ENCODE data around the gene SEC61A1.

DNA sequence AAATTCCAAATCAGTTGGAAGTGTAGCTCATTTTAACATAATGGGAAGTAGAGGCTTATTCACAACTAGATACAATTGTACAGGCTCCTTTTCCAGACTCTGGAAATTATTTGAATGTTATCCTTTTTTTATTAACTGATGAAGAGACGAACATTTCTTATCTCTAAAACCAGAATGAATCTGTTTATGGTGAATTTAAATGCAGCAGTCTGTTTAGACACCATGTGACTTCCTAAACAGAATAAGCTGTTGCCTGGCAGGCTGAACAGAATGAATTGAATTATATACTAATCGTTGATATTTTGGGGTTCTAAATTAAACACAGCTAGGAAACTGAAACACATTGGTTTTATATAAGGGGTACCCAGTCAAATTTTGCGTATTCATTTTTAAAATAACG lies 4.0 kb downstream of the SEC61A1 start:
- TF ChIP-seq, protein P1, sequence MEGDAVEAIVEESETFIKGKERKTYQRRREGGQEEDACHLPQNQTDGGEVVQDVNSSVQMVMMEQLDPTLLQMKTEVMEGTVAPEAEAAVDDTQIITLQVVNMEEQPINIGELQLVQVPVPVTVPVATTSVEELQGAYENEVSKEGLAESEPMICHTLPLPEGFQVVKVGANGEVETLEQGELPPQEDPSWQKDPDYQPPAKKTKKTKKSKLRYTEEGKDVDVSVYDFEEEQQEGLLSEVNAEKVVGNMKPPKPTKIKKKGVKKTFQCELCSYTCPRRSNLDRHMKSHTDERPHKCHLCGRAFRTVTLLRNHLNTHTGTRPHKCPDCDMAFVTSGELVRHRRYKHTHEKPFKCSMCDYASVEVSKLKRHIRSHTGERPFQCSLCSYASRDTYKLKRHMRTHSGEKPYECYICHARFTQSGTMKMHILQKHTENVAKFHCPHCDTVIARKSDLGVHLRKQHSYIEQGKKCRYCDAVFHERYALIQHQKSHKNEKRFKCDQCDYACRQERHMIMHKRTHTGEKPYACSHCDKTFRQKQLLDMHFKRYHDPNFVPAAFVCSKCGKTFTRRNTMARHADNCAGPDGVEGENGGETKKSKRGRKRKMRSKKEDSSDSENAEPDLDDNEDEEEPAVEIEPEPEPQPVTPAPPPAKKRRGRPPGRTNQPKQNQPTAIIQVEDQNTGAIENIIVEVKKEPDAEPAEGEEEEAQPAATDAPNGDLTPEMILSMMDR (IDR thresholded peaks at IDR 0.05; ENCODE audit: low read depth, low read length): no peak
- TF ChIP-seq EZH2phosphoT487 (IDR thresholded peaks at IDR 0.05; ENCODE audit: low read depth): no peak

Measured in OCI-LY3 (cell line).